HG02610 (cell line): Measurements from ENCODE around the gene MORN1.
"Not testable (repeated sequence)": the region's sequence is repeated elsewhere in the genome, so short reads cannot be mapped to it uniquely, and the experiment has no call there.

Source experiments
- ATAC-seq: cut with Tn5 transposase; IDR thresholded peaks from one replicate; pipeline ENCODE4 v1.9.1; 2021; ENCODE audit warnings: mild to moderate bottlenecking, moderate library complexity; ENCODE audit not compliant: unreplicated experiment

The MORN1 gene

GRCh38 chr1:2297246-2298011, 93.9 kb downstream of the MORN1 start:
- ATAC-seq, result no peak

GRCh38 chr1:2296614-2297013, 94.7 kb downstream of the MORN1 start:
- ATAC-seq, result no peak

GRCh38 chr1:2296211-2296610, 95.1 kb downstream of the MORN1 start:
- not testable (repeated sequence) for ATAC-seq

GRCh38 chr1:2295526-2295925, 95.8 kb downstream of the MORN1 start:
- no peak for ATAC-seq

- ATAC-seq, result no peak
Measured at GRCh38 chr1:2294725-2295078, 96.7 kb downstream of the MORN1 start.

- no peak for ATAC-seq
Measured at GRCh38 chr1:2294033-2294724, 97.2 kb downstream of the MORN1 start.

GRCh38 chr1:2292725-2293450, 98.5 kb downstream of the MORN1 start:
- ATAC-seq, result no peak

- ATAC-seq, result no peak
Measured at GRCh38 chr1:2291577-2291976, 99.8 kb downstream of the MORN1 start.

- no peak for ATAC-seq
Measured at GRCh38 chr1:2290595-2291510, 100.5 kb downstream of the MORN1 start.

GRCh38 chr1:2290171-2290578, 101.2 kb downstream of the MORN1 start:
- no peak for ATAC-seq

GRCh38 chr1:2289607-2290006, 101.7 kb downstream of the MORN1 start:
- no peak for ATAC-seq

GRCh38 chr1:2288816-2289536, 102.4 kb downstream of the MORN1 start:
- no peak for ATAC-seq

- ATAC-seq, result no peak
Measured at GRCh38 chr1:2288311-2288710, 103.0 kb downstream of the MORN1 start.

GRCh38 chr1:2287649-2288048, 103.7 kb downstream of the MORN1 start:
- ATAC-seq, result no peak

GRCh38 chr1:2286923-2287322, 104.4 kb downstream of the MORN1 start:
- no peak for ATAC-seq

GRCh38 chr1:2284932-2285331, 106.4 kb downstream of the MORN1 start:
- ATAC-seq, result no peak

- no peak for ATAC-seq
Measured at GRCh38 chr1:2283991-2284895, 107.1 kb downstream of the MORN1 start.

- no peak for ATAC-seq
Measured at GRCh38 chr1:2283371-2283990, 107.9 kb downstream of the MORN1 start.
